A549 (cell line): ENCODE data around the gene HCN4. TPM values are rescaled to one million over a fixed set of nuclear protein-coding genes. Genes with fewer than 3 reads are reported as not detected.

Source experiments
- ATAC-seq, 2 experiments: fragments of 200-7000 bp in 1 of 2; fragments of >200 bp in 1 of 2; cut with Nextera tagmentation in 1 of 2; cut with Tn5 transposase in 1 of 2; 3 replicates each; pipeline versions ENCODE4 v1.8.0 to v1.9.1; 2018 to 2020; ENCODE audit warnings: mild to moderate bottlenecking in 1 of 2, moderate library complexity in 1 of 2
- CTCF ChIA-PET: fragments of 300-600 bp; sonication (Branson Sonifier 250); formaldehyde crosslinking; extraction: SDS; loops from one replicate; lab custom pipeline; 2021; ENCODE audit warnings: antibody characterized with exemption, inconsistent platforms; lab: Yijun Ruan, JAX
- POLR2A ChIA-PET: fragments of 350-600 bp; formaldehyde crosslinking; extraction: SDS; loops from one replicate; lab custom pipeline; 2021; ENCODE audit warnings: antibody characterized with exemption, inconsistent platforms; lab: Yijun Ruan, JAX
- DNase-seq, 2 experiments: peaks; one replicate each; pipeline versions ENCODE4 v3.0.0 to v3.0.0-alpha.2; 2011 to 2016; ENCODE audit warnings: low read depth in 1 of 2, low spot score in 1 of 2
- FAIRE-seq: peaks from 2 replicates; lab custom pipeline; 2011; peaks lifted over from hg19 to GRCh38; lab: Jason Lieb, UNC
- H3K27ac ChIP-seq, 2 experiments: fragments of >200 bp; sonication (Bioruptor Twin); formaldehyde crosslinking; 3 replicates each; pipeline ENCODE4 v1.5.1; 2016 to 2017
- H3K4me1 ChIP-seq: fragments of >200 bp; sonication (Bioruptor Twin); formaldehyde crosslinking; 3 replicates; pipeline ENCODE4 v1.6.1; 2016
- H3K4me2 ChIP-seq: fragments of >200 bp; sonication (Bioruptor Twin); formaldehyde crosslinking; 3 replicates; pipeline ENCODE4 v1.6.1; 2016
- H3K4me3 ChIP-seq: fragments of >200 bp; sonication (Bioruptor Twin); formaldehyde crosslinking; 3 replicates; pipeline ENCODE4 v1.5.1; 2016
- H3K9me3 ChIP-seq: fragments of >200 bp; sonication (Bioruptor Twin); formaldehyde crosslinking; 3 replicates; pipeline ENCODE4 v1.6.1; 2016
- CEBPB ChIP-seq, 2 experiments: fragments of >200 bp in 1 of 2; sonication (Bioruptor Twin) in 1 of 2; formaldehyde crosslinking in 1 of 2; IDR thresholded peaks; 2 replicates each; pipeline ENCODE4 v1.6.1; 2012 to 2016
- CHD4 ChIP-seq: fragments of 200-600 bp; sonication (generic); IDR thresholded peaks from 2 replicates; pipeline ENCODE4 v1.6.1; 2016; ENCODE audit warnings: antibody characterized with exemption, mild to moderate bottlenecking, borderline replicate concordance
- EHF ChIP-seq: fragments of 250-450 bp; sonication (Bioruptor Pico); IDR thresholded peaks from 2 replicates; pipeline ENCODE4 v1.5.0; 2020; ENCODE audit warnings: mild to moderate bottlenecking
- EHMT2 ChIP-seq: fragments of 200-600 bp; sonication (generic); IDR thresholded peaks from 2 replicates; pipeline ENCODE4 v1.6.1; 2016; ENCODE audit warnings: antibody characterized with exemption, low read depth, mild to moderate bottlenecking, moderate library complexity
- EP300 ChIP-seq, 2 experiments: fragments of >200 bp; sonication (Bioruptor Twin); formaldehyde crosslinking; IDR thresholded peaks; 2 replicates in 1 of 2; 3 replicates in 1 of 2; pipeline ENCODE4 v1.6.1; 2016 to 2017
- FOSL2 ChIP-seq, 2 experiments: fragments of 450-650 bp in 1 of 2; fragments of >200 bp in 1 of 2; sonication (Bioruptor Twin) in 1 of 2; formaldehyde crosslinking; IDR thresholded peaks; 2 replicates each; pipeline versions ENCODE4 v1.5.0 to v1.6.1; 2016 to 2020; ENCODE audit warnings: mild to moderate bottlenecking in 1 of 2, moderate library complexity in 1 of 2
- GATA3 ChIP-seq: IDR thresholded peaks from 2 replicates; pipeline ENCODE4 v1.6.1; 2012; ENCODE audit warnings: borderline replicate concordance
- HOXA7 ChIP-seq: fragments of 250-450 bp; sonication (Bioruptor Pico); IDR thresholded peaks from 2 replicates; pipeline ENCODE4 v1.5.0; 2020; ENCODE audit warnings: mild to moderate bottlenecking, moderate library complexity
- JUNB ChIP-seq: fragments of >200 bp; sonication (Bioruptor Twin); formaldehyde crosslinking; IDR thresholded peaks from 2 replicates; pipeline ENCODE4 v1.6.1; 2016
- MAFK ChIP-seq: fragments of 450-650 bp; IDR thresholded peaks from 2 replicates; pipeline ENCODE4 v1.6.1; 2014; ENCODE audit not compliant: partially characterized antibody
- MAZ ChIP-seq: fragments of 150-350 bp; IDR thresholded peaks from 2 replicates; pipeline ENCODE4 v1.6.1; 2014; ENCODE audit warnings: antibody characterized with exemption, low read depth, low read length, borderline replicate concordance
- MYC ChIP-seq: IDR thresholded peaks from 2 replicates; pipeline ENCODE4 v1.6.1; 2012; ENCODE audit warnings: mild to moderate bottlenecking, inconsistent platforms, low read length, improper control_type of control experiment, borderline replicate concordance
- NPAS2 ChIP-seq: fragments of 250-450 bp; sonication (Bioruptor Pico); IDR thresholded peaks from 2 replicates; pipeline ENCODE4 v1.8.0; 2022; ENCODE audit warnings: mild to moderate bottlenecking, moderate library complexity, borderline replicate concordance
- POLR2A ChIP-seq: IDR thresholded peaks from 2 replicates; pipeline ENCODE4 v1.6.1; 2012; ENCODE audit warnings: mild to moderate bottlenecking, low read length
- RCOR1 ChIP-seq: fragments of 150-350 bp; IDR thresholded peaks from 2 replicates; pipeline ENCODE4 v1.6.1; 2014; ENCODE audit warnings: antibody characterized with exemption, low read length, low read depth
- RNF2 ChIP-seq: fragments of 200-600 bp; sonication (generic); IDR thresholded peaks from 2 replicates; pipeline ENCODE4 v1.6.1; 2016; ENCODE audit warnings: low read depth, mild to moderate bottlenecking, antibody characterized with exemption, moderate library complexity, borderline replicate concordance
- SREBF2 ChIP-seq: fragments of 450-650 bp; IDR thresholded peaks from 2 replicates; pipeline ENCODE4 v1.6.1; 2014; ENCODE audit warnings: mild to moderate bottlenecking, moderate library complexity
- ZFP36 ChIP-seq: fragments of 450-650 bp; IDR thresholded peaks from 2 replicates; pipeline ENCODE4 v1.6.1; 2014; ENCODE audit warnings: borderline replicate concordance; ENCODE audit not compliant: partially characterized antibody
- ZNF302 ChIP-seq: fragments of 250-450 bp; sonication (Bioruptor Pico); IDR thresholded peaks from 2 replicates; pipeline ENCODE4 v1.9.0; 2021; ENCODE audit warnings: inconsistent platforms, mild to moderate bottlenecking, moderate library complexity
- WGBS: methylation state at CpG from one replicate; pipeline ENCODE4 v1.1.6; 2017; ENCODE audit errors: missing lambda C conversion rate; 5-methylcytosine and 5-hydroxymethylcytosine counted together
- polyA plus RNA-seq, 4 experiments: library from polyadenylated mRNA; depleted of rRNA in 3 of 4; stranded (reverse); fragments of >200 nt; fragmentation: RNase III in 1 of 4; extraction: RNeasy Plus Mini Kit Qiagen cat#74134 plus additional on column Dnase treatment in 1 of 4; gene quantifications; 2 replicates in 3 of 4; 3 replicates in 1 of 4; pipeline ENCODE4 v1.2.3, GENCODE V29; 2011 to 2017
- TF ChIP-seq, protein P1 (sequence below): fragments of 200-600 bp; sonication (generic); IDR thresholded peaks from 2 replicates; pipeline ENCODE4 v1.6.1; 2016; ENCODE audit warnings: antibody characterized with exemption, mild to moderate bottlenecking, moderate library complexity
- TF ChIP-seq, protein P2 (sequence below): fragments of 450-650 bp; IDR thresholded peaks from 2 replicates; pipeline ENCODE4 v1.6.1; 2014; ENCODE audit warnings: antibody characterized with exemption
- TF ChIP-seq, protein P3 (sequence below): fragments of >200 bp; sonication (Bioruptor Twin); formaldehyde crosslinking; IDR thresholded peaks from 2 replicates; pipeline ENCODE4 v1.6.1; 2016
- TF ChIP-seq, protein P4 (sequence below): fragments of 150-350 bp; IDR thresholded peaks from 2 replicates; pipeline ENCODE4 v1.6.1; 2014; ENCODE audit warnings: low read depth, mild to moderate bottlenecking, low read length

HCN4 gene
- polyA plus RNA-seq, 2 of the 4 experiments (the other 2 are of a cell fraction) = 0.03 to 0.09 TPM

DNA sequence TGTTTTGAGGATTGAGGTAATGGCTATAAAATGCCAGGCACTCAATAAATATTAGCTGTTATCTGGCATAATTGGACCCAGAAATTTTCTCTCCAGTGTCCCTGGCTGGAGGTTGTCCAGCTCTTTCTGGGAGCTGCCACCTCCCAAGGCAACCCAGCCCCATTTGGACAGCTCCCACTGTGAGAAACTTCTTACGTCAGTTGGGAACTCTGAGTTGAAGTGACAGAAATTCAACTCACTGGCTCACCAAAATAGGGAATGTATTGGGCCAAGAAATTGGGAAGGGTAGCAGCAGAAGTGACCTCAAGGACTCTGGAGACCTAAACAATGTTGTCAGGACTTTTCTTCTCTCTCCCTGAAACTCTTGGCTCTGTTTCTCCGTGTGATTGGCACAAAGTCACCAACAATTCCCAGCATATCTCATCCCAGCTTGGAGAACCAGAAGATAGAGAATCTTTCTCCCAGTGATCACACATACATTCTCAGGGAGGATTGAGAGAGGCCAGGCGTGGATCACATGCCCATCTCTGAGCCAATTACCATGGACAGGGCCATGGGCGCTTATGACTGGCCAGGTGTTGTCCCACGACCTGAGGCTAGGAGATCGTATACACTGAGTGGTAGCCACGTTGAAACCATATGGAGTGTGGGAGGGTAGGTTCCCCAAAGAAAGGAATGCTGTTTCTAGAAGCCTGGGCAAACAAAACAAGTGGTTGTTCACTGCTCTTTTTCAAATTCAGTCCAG lies 22.5 kb upstream of the HCN4 start:
- Histone ChIP-seq H3K4me3 (no peak overlapping the region), H3K9me3 (no peaks in the 10 kb centered on the region), H3K4me2 (no peak overlapping the region), H3K4me1 (peaks cover 31% of the 10 kb centered on the region), H3K27ac (no peak overlapping the region)
- FAIRE-seq = no peak
- ATAC-seq = no peak
- ChIA-PET POLR2A (no interaction called here), CTCF (interaction anchor here (0.9 kb wide), 1 partner anchor 8 kb away, joined by 4 read pairs; no protein-coding TSS in a partner anchor)
- TF ChIP-seq POLR2A = no peak
- TF ChIP-seq, protein P1, sequence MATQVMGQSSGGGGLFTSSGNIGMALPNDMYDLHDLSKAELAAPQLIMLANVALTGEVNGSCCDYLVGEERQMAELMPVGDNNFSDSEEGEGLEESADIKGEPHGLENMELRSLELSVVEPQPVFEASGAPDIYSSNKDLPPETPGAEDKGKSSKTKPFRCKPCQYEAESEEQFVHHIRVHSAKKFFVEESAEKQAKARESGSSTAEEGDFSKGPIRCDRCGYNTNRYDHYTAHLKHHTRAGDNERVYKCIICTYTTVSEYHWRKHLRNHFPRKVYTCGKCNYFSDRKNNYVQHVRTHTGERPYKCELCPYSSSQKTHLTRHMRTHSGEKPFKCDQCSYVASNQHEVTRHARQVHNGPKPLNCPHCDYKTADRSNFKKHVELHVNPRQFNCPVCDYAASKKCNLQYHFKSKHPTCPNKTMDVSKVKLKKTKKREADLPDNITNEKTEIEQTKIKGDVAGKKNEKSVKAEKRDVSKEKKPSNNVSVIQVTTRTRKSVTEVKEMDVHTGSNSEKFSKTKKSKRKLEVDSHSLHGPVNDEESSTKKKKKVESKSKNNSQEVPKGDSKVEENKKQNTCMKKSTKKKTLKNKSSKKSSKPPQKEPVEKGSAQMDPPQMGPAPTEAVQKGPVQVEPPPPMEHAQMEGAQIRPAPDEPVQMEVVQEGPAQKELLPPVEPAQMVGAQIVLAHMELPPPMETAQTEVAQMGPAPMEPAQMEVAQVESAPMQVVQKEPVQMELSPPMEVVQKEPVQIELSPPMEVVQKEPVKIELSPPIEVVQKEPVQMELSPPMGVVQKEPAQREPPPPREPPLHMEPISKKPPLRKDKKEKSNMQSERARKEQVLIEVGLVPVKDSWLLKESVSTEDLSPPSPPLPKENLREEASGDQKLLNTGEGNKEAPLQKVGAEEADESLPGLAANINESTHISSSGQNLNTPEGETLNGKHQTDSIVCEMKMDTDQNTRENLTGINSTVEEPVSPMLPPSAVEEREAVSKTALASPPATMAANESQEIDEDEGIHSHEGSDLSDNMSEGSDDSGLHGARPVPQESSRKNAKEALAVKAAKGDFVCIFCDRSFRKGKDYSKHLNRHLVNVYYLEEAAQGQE = peak; percentile 62; the same call in 1 of the 2 replicates
- DNase-seq = no peak
- WGBS = 50% methylated on average over 7 of the region's 7 CpGs

DNA sequence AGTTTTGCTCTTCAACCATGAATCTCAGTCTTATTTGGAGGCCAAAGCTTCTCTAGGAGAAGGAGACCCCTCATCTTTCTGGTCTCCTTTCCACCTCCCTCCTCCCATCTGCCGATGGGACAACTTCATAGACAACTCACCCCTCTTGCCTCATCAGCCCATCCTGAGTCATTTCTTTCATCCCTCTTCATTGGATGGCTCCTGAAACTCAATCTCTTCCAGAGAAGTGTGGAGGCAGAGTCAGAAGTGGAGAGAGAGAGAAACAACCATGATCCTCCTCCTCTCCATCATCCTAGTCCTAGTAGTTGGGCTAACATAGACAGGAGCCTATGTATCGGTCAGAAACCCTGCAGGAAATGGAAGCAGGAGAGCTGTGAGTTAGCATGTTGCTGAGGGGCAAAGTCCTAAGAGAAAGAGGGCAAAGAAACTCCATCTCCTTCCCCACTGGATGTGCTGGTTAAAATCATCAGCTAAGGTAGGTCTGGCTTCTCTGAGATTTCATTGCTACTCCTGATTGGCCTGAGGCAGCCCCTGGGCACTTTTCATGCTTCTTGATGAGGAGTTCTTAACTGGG lies 21.3 kb upstream of the HCN4 start:
- peak overlapping the region; percentile 49; a peak in 5 of 6 replicates for H3K27ac ChIP-seq
- H3K4me2 ChIP-seq = peak overlapping the region; percentile 47
- H3K4me3 ChIP-seq = no peak overlapping the region
- POLR2A ChIA-PET = no interaction called here
- 38% methylated on average over 2 of the region's 2 CpGs for WGBS
- DNase-seq = peak in 1 of 2 experiments; percentile 55
- H3K9me3 ChIP-seq = no peaks in the 10 kb centered on the region
- TF ChIP-seq FOSL2 (IDR thresholded peaks at IDR 0.05) (0 out of 2 replicates have a peak, but pooled peaks have one; percentile 8), FOSL2 (CRISPR knock-in tag; IDR thresholded peaks at IDR 0.05) (no peak), CEBPB (IDR thresholded peaks at IDR 0.05) (peak in 1 of 2 experiments; percentile 34; a peak in 1 of 4 replicates), MAFK (no peak)
- TF ChIP-seq, protein P2, sequence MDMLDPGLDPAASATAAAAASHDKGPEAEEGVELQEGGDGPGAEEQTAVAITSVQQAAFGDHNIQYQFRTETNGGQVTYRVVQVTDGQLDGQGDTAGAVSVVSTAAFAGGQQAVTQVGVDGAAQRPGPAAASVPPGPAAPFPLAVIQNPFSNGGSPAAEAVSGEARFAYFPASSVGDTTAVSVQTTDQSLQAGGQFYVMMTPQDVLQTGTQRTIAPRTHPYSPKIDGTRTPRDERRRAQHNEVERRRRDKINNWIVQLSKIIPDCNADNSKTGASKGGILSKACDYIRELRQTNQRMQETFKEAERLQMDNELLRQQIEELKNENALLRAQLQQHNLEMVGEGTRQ = no peak
- TF ChIP-seq, all 56 proteins: peak for 2
- ATAC-seq = peak; percentile 31 to 61; a peak in 3 of 6 replicates
- peaks cover 31% of the 10 kb centered on the region for H3K4me1 ChIP-seq
- peak; percentile 67 for FAIRE-seq
- CTCF ChIA-PET = interaction anchor here (0.9 kb wide), 1 partner anchor 9 kb away, joined by 4 read pairs; no protein-coding TSS in a partner anchor

DNA sequence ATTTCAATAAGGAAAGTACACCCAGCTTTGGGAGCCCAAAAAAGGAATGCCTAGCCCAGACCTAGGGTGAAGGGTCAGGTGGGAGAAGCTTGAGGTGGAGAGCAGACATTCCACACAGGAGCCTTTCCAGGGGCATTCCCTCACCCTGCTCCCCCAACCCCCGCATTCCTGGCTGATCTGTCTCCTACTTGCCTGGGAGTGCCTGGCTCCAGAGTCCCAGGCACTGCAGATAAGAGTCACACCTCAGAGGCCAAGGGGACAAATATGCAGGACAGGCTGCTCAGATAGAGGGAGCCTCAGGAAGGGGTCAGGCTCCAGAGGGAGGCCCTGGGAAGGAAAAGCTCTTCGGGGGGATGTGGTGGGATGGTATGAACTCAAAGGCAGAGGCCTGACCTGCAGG lies 20.8 kb upstream of the HCN4 start:
- FAIRE-seq = no peak
- TF ChIP-seq, protein P3, sequence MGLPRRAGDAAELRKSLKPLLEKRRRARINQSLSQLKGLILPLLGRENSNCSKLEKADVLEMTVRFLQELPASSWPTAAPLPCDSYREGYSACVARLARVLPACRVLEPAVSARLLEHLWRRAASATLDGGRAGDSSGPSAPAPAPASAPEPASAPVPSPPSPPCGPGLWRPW = no peak
- TF ChIP-seq NPAS2 (CRISPR knock-in tag) (no peak), MYC (no peak), RCOR1 (no peak), SREBF2 (no peak), RNF2 (no peak), MAZ (no peak), MAFK (no peak), HOXA7 (CRISPR knock-in tag) (no peak), EHMT2 (no peak), CHD4 (no peak), EP300 (IDR thresholded peaks at IDR 0.05) (no peak), ZFP36 (no peak), GATA3 (no peak), JUNB (no peak), EHF (CRISPR knock-in tag) (no peak), ZNF302 (CRISPR knock-in tag) (no peak)
- TF ChIP-seq, protein P4, sequence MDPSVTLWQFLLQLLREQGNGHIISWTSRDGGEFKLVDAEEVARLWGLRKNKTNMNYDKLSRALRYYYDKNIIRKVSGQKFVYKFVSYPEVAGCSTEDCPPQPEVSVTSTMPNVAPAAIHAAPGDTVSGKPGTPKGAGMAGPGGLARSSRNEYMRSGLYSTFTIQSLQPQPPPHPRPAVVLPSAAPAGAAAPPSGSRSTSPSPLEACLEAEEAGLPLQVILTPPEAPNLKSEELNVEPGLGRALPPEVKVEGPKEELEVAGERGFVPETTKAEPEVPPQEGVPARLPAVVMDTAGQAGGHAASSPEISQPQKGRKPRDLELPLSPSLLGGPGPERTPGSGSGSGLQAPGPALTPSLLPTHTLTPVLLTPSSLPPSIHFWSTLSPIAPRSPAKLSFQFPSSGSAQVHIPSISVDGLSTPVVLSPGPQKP = no peak
- Histone ChIP-seq H3K4me3 (no peak overlapping the region), H3K4me2 (peak overlapping the region; percentile 47), H3K27ac (peak overlapping the region; percentile 46 to 49; a peak in 5 of 6 replicates), H3K9me3 (no peaks in the 10 kb centered on the region), H3K4me1 (peaks cover 31% of the 10 kb centered on the region)
- ATAC-seq = no peak
- DNase-seq = no peak
- WGBS = 67% methylated on average over 2 of the region's 2 CpGs
- CTCF ChIA-PET = no interaction called here
- POLR2A ChIA-PET = no interaction called here
